ENCODE data around the gene LGR4.

LGR4 gene

DNA sequence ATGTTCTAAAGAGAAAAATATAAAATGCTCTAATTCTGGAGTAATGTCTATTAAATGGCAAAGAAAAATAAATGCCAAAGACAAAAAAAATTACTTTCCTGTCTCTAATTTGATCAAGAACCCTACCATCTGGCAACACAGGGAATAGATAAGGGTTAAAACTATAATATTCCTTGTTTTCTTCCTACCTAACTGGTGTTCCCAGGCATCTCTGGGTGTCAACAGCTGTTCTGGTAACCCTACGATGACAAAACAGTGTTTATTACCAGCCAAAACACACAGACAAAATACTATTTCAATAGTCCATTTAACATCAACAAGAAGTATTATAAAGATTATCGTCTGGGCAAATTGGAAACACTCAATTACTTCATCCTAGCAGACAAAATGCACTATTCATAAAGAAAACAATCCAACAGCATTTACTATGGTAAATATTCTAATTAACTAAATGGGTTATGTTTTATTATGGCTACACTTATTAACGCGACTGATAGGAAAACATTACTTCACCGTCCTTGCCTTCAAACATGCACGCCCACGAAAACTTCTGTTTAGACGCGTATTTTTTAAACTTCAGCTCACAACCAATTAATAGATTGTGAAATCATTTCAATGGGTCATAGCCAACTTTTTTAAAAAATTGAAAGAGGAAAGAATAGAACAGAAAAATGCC, 50.6 kb downstream of the LGR4 start:
- no peak for DNase-seq

GRCh38 chr11:27420722-27421572, 51.6 kb downstream of the LGR4 start:
- DNase-seq: no peak

GRCh38 chr11:27420217-27420616, 52.4 kb downstream of the LGR4 start:
- DNase-seq: no peak

- no peak for DNase-seq
Measured at GRCh38 chr11:27418356-27418755, 54.2 kb downstream of the LGR4 start.

- DNase-seq: no peak
Measured at GRCh38 chr11:27416568-27417176, 55.9 kb downstream of the LGR4 start.

GRCh38 chr11:27414644-27415043, 57.9 kb downstream of the LGR4 start:
- no peak for DNase-seq

GRCh38 chr11:27413218-27413617, 59.4 kb downstream of the LGR4 start:
- no peak for DNase-seq

DNA sequence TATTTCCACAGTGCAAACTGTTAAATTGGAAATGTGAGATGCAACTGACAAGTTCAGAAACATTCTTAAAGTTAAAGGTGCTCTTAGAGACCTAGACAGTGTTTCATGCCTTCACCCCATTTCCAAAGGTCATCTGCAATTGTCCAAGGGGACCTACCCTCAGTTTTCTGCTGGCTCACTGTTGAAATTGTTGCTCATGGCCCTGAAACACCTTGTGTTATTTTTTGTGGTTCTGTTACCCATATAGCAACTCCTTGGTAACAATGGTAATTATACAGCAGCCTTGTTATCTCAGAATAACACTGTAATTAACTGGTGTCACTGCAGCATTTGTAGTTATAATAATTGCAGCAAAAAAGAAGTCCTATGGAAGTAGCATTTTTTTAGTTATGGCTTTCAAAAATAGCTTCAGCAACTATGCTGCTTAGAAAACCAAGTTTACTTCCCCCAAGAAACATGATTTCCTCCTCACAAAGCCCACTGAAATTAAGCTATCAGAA, 60.3 kb downstream of the LGR4 start:
- DNase-seq: no peak

DNA sequence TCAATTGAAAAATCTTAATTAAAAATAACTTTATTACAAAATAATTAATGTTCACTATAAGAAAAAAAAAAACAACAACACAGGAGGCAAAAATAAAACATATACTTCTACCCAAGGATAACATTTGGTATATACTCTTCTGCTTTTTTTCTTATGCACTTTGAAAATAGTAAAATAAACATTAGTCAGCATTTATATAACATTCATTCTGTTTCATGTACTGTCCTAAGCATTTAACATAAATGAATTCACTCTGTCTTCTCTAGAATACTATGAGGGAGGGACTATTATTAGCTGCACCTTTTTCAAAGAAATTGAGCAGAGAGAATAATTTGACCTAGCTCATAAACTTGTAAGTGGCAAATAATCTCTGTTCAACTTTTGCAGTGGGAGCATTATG, 61.3 kb downstream of the LGR4 start:
- DNase-seq: no peak

- DNase-seq: no peak
Measured at GRCh38 chr11:27410272-27410671, 62.3 kb downstream of the LGR4 start.

DNA sequence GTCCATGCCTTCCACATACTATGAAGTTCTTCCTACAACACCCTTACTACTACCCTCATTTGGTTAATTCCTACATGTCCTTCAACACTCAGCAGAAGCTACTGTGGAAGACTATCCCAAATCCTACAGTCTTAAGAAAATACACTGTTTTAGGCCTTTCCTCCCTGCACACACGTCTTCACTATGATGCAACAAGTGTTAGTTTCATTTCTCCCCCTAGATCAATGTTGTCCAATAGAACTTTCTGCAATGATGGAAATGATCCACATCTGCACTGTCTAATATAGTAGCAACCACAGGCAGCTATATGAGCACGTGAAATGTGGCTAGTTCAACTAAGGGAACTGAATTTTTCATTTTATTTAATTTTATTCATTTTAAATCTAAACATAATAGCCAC, 62.8 kb downstream of the LGR4 start:
- no peak for DNase-seq

DNA sequence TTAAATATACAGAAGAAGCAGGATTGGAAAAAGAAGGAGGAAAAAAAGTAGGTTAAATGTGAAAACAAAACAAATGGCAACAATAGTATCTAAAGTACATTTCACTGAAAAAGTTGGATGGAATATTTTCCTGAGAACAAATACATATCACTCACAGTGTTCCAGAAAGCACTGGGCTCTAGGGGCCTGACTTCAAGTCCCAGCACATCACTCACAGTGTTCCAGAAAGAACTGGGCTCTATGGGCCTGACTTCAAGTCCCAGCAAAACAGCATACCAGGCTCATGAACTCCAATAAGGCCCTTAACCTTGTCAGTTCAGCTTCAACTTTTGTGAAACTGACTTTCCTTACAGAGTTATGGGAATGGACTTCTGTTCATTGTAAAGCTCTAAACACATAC, 63.5 kb downstream of the LGR4 start:
- DNase-seq: no peak

DNA sequence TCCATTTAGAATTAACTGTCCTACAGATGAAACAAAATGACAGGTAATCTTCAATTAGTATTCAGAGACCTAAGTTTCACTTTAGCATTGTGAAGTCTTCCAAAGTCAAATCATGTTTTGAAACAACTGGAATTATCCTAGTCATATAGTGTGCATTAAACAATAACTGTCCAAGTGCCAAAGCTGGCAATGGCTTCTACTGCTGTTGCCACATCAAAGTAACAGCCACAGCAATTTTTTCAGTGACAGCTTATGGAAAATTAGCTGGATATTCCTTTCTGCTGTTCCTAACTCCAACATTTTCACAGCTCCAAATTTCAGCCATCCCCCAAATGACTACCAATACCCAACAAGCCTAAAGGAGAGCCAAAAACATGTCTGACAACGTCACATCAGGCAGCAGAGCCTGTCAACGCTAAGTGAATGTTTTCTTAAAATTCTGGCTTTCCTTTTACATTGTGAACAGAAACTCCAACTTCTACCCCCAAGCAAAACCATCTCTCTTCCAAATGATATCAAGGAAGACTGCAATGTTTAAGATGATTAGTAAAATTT, 64.3 kb downstream of the LGR4 start:
- DNase-seq: no peak

- no peak for DNase-seq
Measured at GRCh38 chr11:27406498-27407354, 65.9 kb downstream of the LGR4 start.

GRCh38 chr11:27405134-27405533, 67.5 kb downstream of the LGR4 start:
- DNase-seq: no peak

- DNase-seq: no peak
Measured at GRCh38 chr11:27404427-27404826, 68.2 kb downstream of the LGR4 start.

GRCh38 chr11:27403195-27403594, 69.4 kb downstream of the LGR4 start:
- no peak for DNase-seq

DNA sequence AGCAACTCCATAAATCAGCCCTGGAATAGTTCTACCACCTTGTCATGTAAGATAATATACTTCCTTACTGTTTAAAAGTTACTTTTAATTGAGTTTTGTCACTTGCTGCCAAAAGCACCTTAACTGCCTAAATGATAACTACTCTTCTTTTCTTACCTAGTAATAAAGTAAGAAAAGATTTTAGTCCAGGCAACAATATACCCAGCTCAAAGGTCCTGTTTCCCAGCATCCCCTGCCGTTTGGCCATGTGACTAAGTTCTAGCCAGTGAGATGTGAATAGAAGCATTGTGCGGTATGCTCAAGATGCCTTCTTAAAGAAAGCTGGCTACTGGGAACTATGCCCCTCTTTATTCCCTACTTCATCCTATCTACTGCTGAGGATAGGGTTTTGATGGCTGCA, 70.1 kb downstream of the LGR4 start:
- DNase-seq: no peak

GRCh38 chr11:27401833-27402316, 70.7 kb downstream of the LGR4 start:
- DNase-seq: no peak

- no peak for DNase-seq
Measured at GRCh38 chr11:27401280-27401832, 71.2 kb downstream of the LGR4 start.

DNA sequence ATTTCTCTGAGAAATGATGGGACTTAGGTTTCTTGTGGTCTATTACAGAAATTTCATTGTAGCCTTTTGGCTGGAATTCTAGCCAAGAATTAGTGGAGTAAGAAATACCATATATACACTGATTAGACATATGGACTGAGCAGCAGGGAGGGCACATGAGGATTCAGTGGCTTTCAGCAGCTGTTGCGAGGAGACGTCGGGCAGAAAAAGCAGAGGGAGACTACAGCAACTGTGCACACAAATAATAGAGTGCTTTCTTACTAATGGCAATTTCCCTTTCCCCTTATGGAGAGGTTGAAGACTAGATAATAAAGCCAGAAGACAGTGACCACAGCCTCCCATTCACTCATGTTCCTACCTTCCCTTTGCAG, 74.2 kb downstream of the LGR4 start:
- no peak for DNase-seq
